Neural progenitor cell (in vitro differentiated cells): ENCODE data around the gene GRPR. TPM values are rescaled to one million over a fixed set of nuclear protein-coding genes. Genes with fewer than 3 reads are reported as not detected.

Source experiments
- DNase-seq: peaks from one replicate; pipeline ENCODE4 v3.0.0-alpha.2; 2016; ENCODE audit warnings: low spot score
- H2AFZ ChIP-seq: fragments of 200-600 bp; sonication (generic); replicated peaks from 2 replicates; pipeline ENCODE4 v1.6.1; 2016; ENCODE audit warnings: antibody characterized with exemption
- H3F3A ChIP-seq: fragments of 200-600 bp; sonication (generic); 2 replicates; pipeline ENCODE4 v1.6.1; 2016; ENCODE audit warnings: antibody characterized with exemption, low read depth
- H3K27ac ChIP-seq: fragments of 200-600 bp; sonication (generic); 2 replicates; pipeline ENCODE4 v1.5.1; 2016; ENCODE audit warnings: mild to moderate bottlenecking
- H3K27me3 ChIP-seq: fragments of 200-600 bp; sonication (generic); 2 replicates; pipeline ENCODE4 v1.6.1; 2016; ENCODE audit warnings: mild to moderate bottlenecking, moderate library complexity
- H3K36me3 ChIP-seq: fragments of 200-600 bp; sonication (generic); 2 replicates; pipeline ENCODE4 v1.5.1; 2016
- H3K4me1 ChIP-seq: fragments of 200-600 bp; sonication (generic); 2 replicates; pipeline ENCODE4 v1.6.1; 2016; ENCODE audit warnings: mixed run types
- H3K4me2 ChIP-seq: fragments of 200-600 bp; sonication (generic); 2 replicates; pipeline ENCODE4 v1.6.1; 2016
- H3K4me3 ChIP-seq: fragments of 200-600 bp; sonication (generic); 2 replicates; pipeline ENCODE4 v1.5.1; 2016
- H3K79me2 ChIP-seq: fragments of 200-600 bp; sonication (generic); 2 replicates; pipeline ENCODE4 v1.6.1; 2016; ENCODE audit warnings: low read depth
- H3K9ac ChIP-seq: fragments of 200-600 bp; sonication (generic); 2 replicates; pipeline ENCODE4 v1.6.1; 2016
- H3K9me3 ChIP-seq: fragments of 200-600 bp; sonication (generic); 2 replicates; pipeline ENCODE4 v1.5.1; 2016; ENCODE audit warnings: low read depth
- H4K20me1 ChIP-seq: fragments of 200-600 bp; sonication (generic); 2 replicates; pipeline ENCODE4 v1.6.1; 2016; ENCODE audit warnings: low read depth
- H3K27ac Mint-ChIP-seq: 3 replicates; pipeline ENCODE4 v1.8.0; 2021; ENCODE audit warnings: mixed read lengths
- H3K27me3 Mint-ChIP-seq: 2 replicates; pipeline ENCODE4 v1.8.0; 2022; ENCODE audit warnings: low read depth, mild to moderate bottlenecking, inconsistent platforms, moderate library complexity, mixed read lengths; ENCODE audit not compliant: insufficient read depth
- H3K36me3 Mint-ChIP-seq: 3 replicates; pipeline ENCODE4 v1.8.0; 2021; ENCODE audit warnings: mixed read lengths
- H3K4me1 Mint-ChIP-seq: 3 replicates; pipeline ENCODE4 v1.8.0; 2021; ENCODE audit warnings: mixed read lengths
- H3K4me3 Mint-ChIP-seq: 3 replicates; pipeline ENCODE4 v1.8.0; 2021; ENCODE audit warnings: mild to moderate bottlenecking, moderate library complexity, mixed read lengths
- H3K9me3 Mint-ChIP-seq: 3 replicates; pipeline ENCODE4 v1.8.0; 2020; ENCODE audit warnings: mixed read lengths
- CTCF ChIP-seq: fragments of 200-600 bp; sonication (generic); IDR thresholded peaks from 2 replicates; pipeline ENCODE4 v1.5.1; 2017; ENCODE audit warnings: antibody characterized with exemption, mild to moderate bottlenecking
- EZH2 ChIP-seq: fragments of 200-600 bp; sonication (generic); IDR thresholded peaks from 2 replicates; pipeline ENCODE4 v1.6.1; 2017; ENCODE audit warnings: antibody characterized with exemption, mild to moderate bottlenecking, moderate library complexity
- EZH2phosphoT487 ChIP-seq: fragments of 200-600 bp; sonication (generic); IDR thresholded peaks from 2 replicates; pipeline ENCODE4 v1.6.1; 2017; ENCODE audit warnings: antibody characterized with exemption
- total RNA-seq: library from RNA; depleted of rRNA; stranded (reverse); fragments of >200 nt; gene quantifications from 2 replicates; pipeline ENCODE4 v1.2.3, GENCODE V29; 2015; ENCODE audit warnings: low replicate concordance

The GRPR gene
- total RNA-seq, 1 donor from 2014 or later: 2.8 TPM

DNA sequence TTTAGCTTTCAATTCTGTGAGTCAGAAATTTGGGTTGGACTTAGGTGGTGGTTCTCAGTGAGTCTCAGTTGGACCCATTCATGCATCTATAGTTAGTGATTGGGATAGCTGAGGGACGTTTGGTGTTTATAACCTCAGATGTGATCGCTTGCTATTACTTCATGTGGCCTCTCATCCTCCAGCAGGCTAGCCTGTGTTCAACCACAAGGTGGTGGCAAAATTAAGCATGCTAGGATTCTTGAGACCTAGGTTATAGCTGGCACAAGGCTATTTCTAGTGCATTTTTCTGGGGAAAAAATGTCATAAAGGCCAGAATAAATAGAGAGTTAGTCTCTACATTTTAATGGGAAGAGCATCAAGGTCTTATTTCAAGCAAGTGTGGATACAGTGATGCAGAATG, 10.9 kb upstream of the GRPR start:
- Histone ChIP-seq H3K36me3 (no peaks in the 10 kb centered on the region), H3K4me3 (no peak overlapping the region), H3K9ac (no peak overlapping the region), H3K4me2 (no peak overlapping the region), H4K20me1 (no peaks in the 10 kb centered on the region), H3K9me3 (no peaks in the 10 kb centered on the region), H3K79me2 (no peaks in the 10 kb centered on the region), H3K27ac (no peak overlapping the region), H3K4me1 (peaks cover 15% of the 10 kb centered on the region), H3K27me3 (no peaks in the 10 kb centered on the region), H2AFZ (no peak overlapping the region), H3F3A (peaks cover 30% of the 10 kb centered on the region)
- Mint-ChIP-seq H3K27me3 (no peaks in the 10 kb centered on the region), H3K9me3 (peaks cover 9% of the 10 kb centered on the region), H3K4me1 (peaks cover 9% of the 10 kb centered on the region), H3K4me3 (no peak overlapping the region), H3K27ac (no peak overlapping the region), H3K36me3 (no peaks in the 10 kb centered on the region)
- TF ChIP-seq EZH2phosphoT487 (no peak), CTCF (no peak), EZH2 (no peak)
- no peak for DNase-seq

DNA sequence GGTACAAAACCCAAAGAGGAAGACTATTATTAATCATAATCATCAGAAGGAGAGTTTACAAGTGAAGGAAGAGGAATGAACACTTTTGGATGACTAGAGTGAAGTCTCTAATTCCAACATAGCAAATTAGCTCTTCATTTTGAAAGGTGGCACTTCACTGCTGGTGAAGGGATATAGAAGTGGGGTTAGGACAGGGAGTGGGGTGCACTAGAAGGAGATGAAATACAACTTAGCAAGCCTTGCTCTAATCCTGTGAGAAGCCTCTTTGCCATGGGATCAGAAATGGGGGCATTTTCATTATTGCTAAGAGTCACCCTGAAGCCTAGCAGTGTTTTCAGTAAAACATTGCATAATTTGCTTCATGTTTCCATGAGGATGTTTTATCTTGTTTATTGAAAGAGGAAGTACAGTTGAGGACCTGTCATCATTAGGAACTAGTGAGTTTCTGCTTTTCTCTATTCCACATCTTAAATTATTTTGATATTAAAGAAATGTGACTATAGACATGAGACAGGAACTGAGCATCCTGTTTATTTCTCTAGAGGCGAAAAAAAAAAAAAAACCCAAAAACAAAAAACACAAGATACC, 9.3 kb upstream of the GRPR start:
- Histone ChIP-seq H2AFZ (no peak overlapping the region), H3K79me2 (no peaks in the 10 kb centered on the region), H3K4me1 (peaks cover 15% of the 10 kb centered on the region), H3K9me3 (peaks cover 11% of the 10 kb centered on the region), H3K36me3 (no peaks in the 10 kb centered on the region), H3K4me2 (no peak overlapping the region), H3K4me3 (no peak overlapping the region), H3F3A (peaks cover 29% of the 10 kb centered on the region), H3K9ac (no peak overlapping the region), H3K27me3 (no peaks in the 10 kb centered on the region), H3K27ac (no peak overlapping the region), H4K20me1 (no peaks in the 10 kb centered on the region)
- no peak for DNase-seq
- peaks cover 17% of the 10 kb centered on the region for H3K9me3 Mint-ChIP-seq
- H3K27me3 Mint-ChIP-seq: no peaks in the 10 kb centered on the region
- TF ChIP-seq EZH2phosphoT487 (no peak), EZH2 (no peak), CTCF (no peak)
- no peak overlapping the region for H3K4me3 Mint-ChIP-seq
- H3K27ac Mint-ChIP-seq: no peak overlapping the region
- H3K4me1 Mint-ChIP-seq: peaks cover 9% of the 10 kb centered on the region
- no peaks in the 10 kb centered on the region for H3K36me3 Mint-ChIP-seq

DNA sequence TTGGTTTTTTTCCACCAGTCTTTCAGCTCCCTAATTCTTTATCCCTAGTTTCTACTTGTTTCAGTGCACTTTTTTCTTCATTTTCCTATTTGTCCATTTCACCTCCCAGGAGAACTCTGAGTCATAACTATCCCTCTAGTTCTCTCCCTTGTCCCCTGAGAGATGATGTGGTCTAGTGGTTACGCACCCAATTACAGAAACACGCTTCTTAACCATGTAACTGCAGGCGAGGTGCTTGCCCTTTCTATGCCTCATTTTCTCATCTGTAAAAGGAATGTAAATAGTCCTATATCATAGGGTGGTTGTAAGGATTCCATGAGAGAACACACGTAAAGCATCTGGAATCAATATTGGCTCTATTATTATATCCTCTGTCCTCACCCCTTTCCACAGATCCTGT, 8.8 kb upstream of the GRPR start:
- TF ChIP-seq EZH2 (no peak), EZH2phosphoT487 (no peak), CTCF (no peak)
- no peak overlapping the region for H3K4me3 ChIP-seq
- H3K27ac ChIP-seq: no peak overlapping the region
- no peaks in the 10 kb centered on the region for H3K27me3 ChIP-seq
- H3K27ac Mint-ChIP-seq: no peak overlapping the region
- no peak overlapping the region for H3K9ac ChIP-seq
- peaks cover 9% of the 10 kb centered on the region for H3K4me1 Mint-ChIP-seq
- DNase-seq: no peak
- H3K4me1 ChIP-seq: peaks cover 11% of the 10 kb centered on the region
- no peaks in the 10 kb centered on the region for H3K36me3 ChIP-seq
- no peaks in the 10 kb centered on the region for H3K79me2 ChIP-seq
- H3K9me3 Mint-ChIP-seq: peaks cover 20% of the 10 kb centered on the region
- no peaks in the 10 kb centered on the region for H4K20me1 ChIP-seq
- no peak overlapping the region for H2AFZ ChIP-seq
- H3F3A ChIP-seq: peaks cover 24% of the 10 kb centered on the region
- H3K36me3 Mint-ChIP-seq: no peaks in the 10 kb centered on the region
- H3K9me3 ChIP-seq: peaks cover 11% of the 10 kb centered on the region
- no peaks in the 10 kb centered on the region for H3K27me3 Mint-ChIP-seq
- H3K4me2 ChIP-seq: no peak overlapping the region
- H3K4me3 Mint-ChIP-seq: no peak overlapping the region
